Endothelial cell of umbilical vein (primary cell): ENCODE measurements around the gene CKS2. TPM values are rescaled to one million over a fixed set of nuclear protein-coding genes. Genes with fewer than 3 reads are reported as not detected.
A peak's percentile ranks its signal among the peaks of the same experiment; 100 is the strongest.

Experiments
- BruUV-seq: library from RNA; stranded (reverse); fragments of 400-500 nt; replicated peaks from 2 replicates; lab custom pipeline; 2021; lab: Mats Ljungman, UMichigan
- CTCF ChIA-PET: fragments of 300-600, 350-600 bp; sonication (Branson Sonifier 250); formaldehyde crosslinking; loops from one replicate; lab custom pipeline; 2021; ENCODE audit warnings: antibody characterized with exemption, inconsistent platforms; lab: Charles Lee
- POLR2A ChIA-PET: fragments of 300-600, 350-600 bp; sonication (Branson Sonifier 250); formaldehyde crosslinking; loops from one replicate; lab custom pipeline; 2021; ENCODE audit warnings: antibody characterized with exemption, inconsistent platforms; lab: Charles Lee
- DNase-seq: peaks from one replicate; pipeline ENCODE4 v3.0.0-alpha.2; 2011; ENCODE audit warnings: low read depth, low spot score
- FAIRE-seq: peaks from 2 replicates; lab custom pipeline; 2011; peaks lifted over from hg19 to GRCh38; lab: Jason Lieb, UNC
- H2AFZ ChIP-seq: 2 replicates; pipeline ENCODE4 v1.6.0; 2012; ENCODE audit warnings: low read depth, low read length, control low read depth, inconsistent platforms
- H3K27ac ChIP-seq: 2 replicates; pipeline ENCODE4 v1.5.1; 2011; ENCODE audit warnings: low read depth, mild to moderate bottlenecking, control low read depth, low read length, moderate library complexity; ENCODE audit not compliant: insufficient read depth
- H3K27me3 ChIP-seq, 2 experiments: 2 replicates each; pipeline versions ENCODE4 v1.6.0 to v1.6.1; 2011; ENCODE audit warnings: low read length in 2 of 2, mixed read lengths in 1 of 2; ENCODE audit not compliant: control insufficient read depth in 2 of 2, insufficient read depth in 2 of 2
- H3K36me3 ChIP-seq, 2 experiments: 2 replicates in 1 of 2; 3 replicates in 1 of 2; pipeline ENCODE4 v1.5.1; 2011; ENCODE audit warnings: low read length in 2 of 2, mild to moderate bottlenecking in 1 of 2, moderate library complexity in 1 of 2; ENCODE audit not compliant: control insufficient read depth in 2 of 2, insufficient read depth in 2 of 2; ENCODE audit errors: extremely low read depth in 1 of 2
- H3K4me1 ChIP-seq: 3 replicates; pipeline ENCODE4 v1.5.1; 2011; ENCODE audit warnings: mild to moderate bottlenecking, low read length; ENCODE audit not compliant: control insufficient read depth, insufficient read depth; ENCODE audit errors: extremely low read depth
- H3K4me2 ChIP-seq: 2 replicates; pipeline ENCODE4 v1.6.1; 2011; ENCODE audit warnings: low read length, control low read depth, mixed read lengths; ENCODE audit not compliant: insufficient read depth
- H3K4me3 ChIP-seq, 3 experiments: fragments of 200-600 bp in 1 of 3; sonication (generic), shearing (Covaris generic) in 1 of 3; replicated peaks in 1 of 3; 2 replicates each; pipeline ENCODE4 v1.5.1; 2011 to 2016; ENCODE audit warnings: control low read depth in 3 of 3, low read length in 3 of 3, mild to moderate bottlenecking in 2 of 3, inconsistent platforms in 1 of 3, low read depth in 1 of 3, moderate library complexity in 1 of 3; ENCODE audit not compliant: insufficient read depth in 1 of 3
- H3K79me2 ChIP-seq: 2 replicates; pipeline ENCODE4 v1.6.0; 2012; ENCODE audit warnings: low read length, inconsistent platforms; ENCODE audit not compliant: control insufficient read depth, insufficient read depth
- H3K9ac ChIP-seq: replicated peaks from 2 replicates; pipeline ENCODE3; 2011; ENCODE audit warnings: low read length, control low read depth; ENCODE audit not compliant: insufficient read depth; ENCODE audit errors: extremely low read depth
- H3K9me1 ChIP-seq: replicated peaks from 3 replicates; pipeline ENCODE4 v1.6.0; 2011; ENCODE audit warnings: mild to moderate bottlenecking, low read length; ENCODE audit not compliant: control insufficient read depth, insufficient read depth; ENCODE audit errors: extremely low read depth
- H3K9me3 ChIP-seq: replicated peaks from 2 replicates; pipeline ENCODE4 v1.5.1; 2012; ENCODE audit warnings: low read length, inconsistent platforms; ENCODE audit not compliant: control insufficient read depth, insufficient read depth
- H4K20me1 ChIP-seq: replicated peaks from 2 replicates; pipeline ENCODE3; 2011; ENCODE audit warnings: mild to moderate bottlenecking, low read length; ENCODE audit not compliant: control insufficient read depth, insufficient read depth; ENCODE audit errors: extremely low read depth
- CTCF ChIP-seq, 2 donors: IDR thresholded peaks; 1 replicate in 1 of 2; 2 replicates in 1 of 2; pipeline ENCODE4 v1.5.1; 2011; ENCODE audit warnings: low read length in 2 of 2, mild to moderate bottlenecking in 2 of 2, moderate library complexity in 2 of 2, control low read depth in 1 of 2, inconsistent platforms in 1 of 2, low read depth in 1 of 2; ENCODE audit not compliant: insufficient read depth in 1 of 2; ENCODE audit errors: extremely low read depth in 1 of 2
- EZH2 ChIP-seq: IDR thresholded peaks from 2 replicates; pipeline ENCODE4 v1.6.1; 2012; ENCODE audit warnings: borderline replicate concordance, low read depth, mild to moderate bottlenecking, moderate library complexity, low read length, inconsistent platforms; ENCODE audit not compliant: severe bottlenecking
- FOS ChIP-seq: IDR thresholded peaks from 2 replicates; pipeline ENCODE4 v1.6.1; 2011; ENCODE audit warnings: mild to moderate bottlenecking, low read length, moderate library complexity, borderline replicate concordance; ENCODE audit not compliant: insufficient read depth
- GATA2 ChIP-seq: IDR thresholded peaks from 2 replicates; pipeline ENCODE4 v1.7.0; 2011; ENCODE audit warnings: low read depth, mild to moderate bottlenecking, moderate library complexity, mixed read lengths, low read length; ENCODE audit not compliant: insufficient read length, insufficient read depth
- JUN ChIP-seq: IDR thresholded peaks from 2 replicates; pipeline ENCODE4 v1.6.1; 2011; ENCODE audit warnings: borderline replicate concordance, low read depth; ENCODE audit not compliant: insufficient read length, insufficient read depth
- MAX ChIP-seq: IDR thresholded peaks from 2 replicates; pipeline ENCODE4 v1.6.1; 2011; ENCODE audit not compliant: insufficient read depth, insufficient read length
- MYC ChIP-seq: IDR thresholded peaks from one replicate; pipeline ENCODE4 v1.6.1; 2011; ENCODE audit warnings: mild to moderate bottlenecking, low read depth, low read length
- POLR2A ChIP-seq: IDR thresholded peaks from 2 replicates; pipeline ENCODE4 v1.6.1; 2012; ENCODE audit warnings: low read depth, mild to moderate bottlenecking, control low read depth, low read length
- POLR2AphosphoS5 ChIP-seq: IDR thresholded peaks from 2 replicates; pipeline ENCODE4 v1.6.1; 2012; ENCODE audit warnings: low read depth, mild to moderate bottlenecking, control low read depth, low read length, moderate library complexity; ENCODE audit not compliant: insufficient read depth
- dilution Hi-C: fragments of 300-500 bp; cut with MboI; formaldehyde crosslinking; loops from one replicate; pipeline ENCODE4 v1.15.0; 2019; ENCODE audit warnings: low sequenced_read_pairs; ENCODE audit not compliant: extremely low pct_ligation_motif_present
- intact Hi-C: fragments of 100-400 bp; cut with micrococcal nuclease; formaldehyde crosslinking; loops from one replicate; pipeline ENCODE4 v1.10.0; 2022
- polyA plus RNA-seq, 4 experiments: library from polyadenylated mRNA; depleted of rRNA in 3 of 4; stranded (reverse) in 3 of 4; unstranded in 1 of 4; fragments of >200 nt; gene quantifications; 2 replicates each; pipeline versions ENCODE4 v1.2.1 to v1.2.3, GENCODE V29; 2011 to 2012; ENCODE audit warnings: missing spikeins in 1 of 4
- total RNA-seq: library from RNA; stranded (reverse); gene quantifications from 2 replicates; pipeline ENCODE4 v1.2.3, GENCODE V29; 2021

Gene CKS2
- total and polyA plus RNA-seq, 2 donors (not counting 3 experiments of a cell fraction or from before 2014, with no cell fraction given) = 153 to 269 TPM

- Histone ChIP-seq H2AFZ (peak overlapping the region; percentile 13), H3K4me3 (peak overlapping the region; percentile 58 to 94 (median 84)), H3K4me1 (peaks cover 27% of the 10 kb centered on the region), H3K27me3 (no peaks in the 10 kb centered on the region), H3K9me1 (no peaks in the 10 kb centered on the region), H3K9me3 (no peaks in the 10 kb centered on the region), H3K4me2 (peak overlapping the region; percentile 96), H3K36me3 (peaks cover 2 to 21% of the 10 kb centered on the region in 2 experiments), H4K20me1 (no peaks in the 10 kb centered on the region), H3K9ac (peak overlapping the region; percentile 99), H3K79me2 (peaks cover 63% of the 10 kb centered on the region), H3K27ac (peak overlapping the region; percentile 100)
- DNase-seq = no peak
- FAIRE-seq = no peak
- POLR2A ChIA-PET = interaction anchor here (0.6 to 1.0 kb wide), 4 partner anchors 8 to 232 kb away, joined by 3 to 4 read pairs (median 3); no protein-coding TSS in a partner anchor
- dilution Hi-C loops = no loop called here
- CTCF ChIA-PET = interaction anchor here (0.6 to 1.6 kb wide), 12 partner anchors 8 to 230 kb away, joined by 3 to 39 read pairs (median 4); no protein-coding TSS in a partner anchor
- intact Hi-C loops = loop anchor here (1.0 to 10.0 kb wide), 4 partner anchors 158 to 542 kb away; no protein-coding TSS in a partner anchor
- BruUV-seq = TSS peak; percentile 23
- TF ChIP-seq JUN (peak; percentile 21), CTCF (IDR thresholded peaks at IDR 0.05; ENCODE audit: extremely low read depth in 1 of 2, insufficient read depth in 1 of 2, low read depth in 1 of 2, low read length in 2 of 2) (no peak)
Observed at GRCh38 chr9:89319015-89319905, 8.3 kb downstream of the CKS2 start.

- ChIA-PET CTCF (interaction anchor here (0.8 to 1.3 kb wide), 3 partner anchors 13 to 225 kb away, joined by 3 to 5 read pairs (median 3); no protein-coding TSS in a partner anchor), POLR2A (no interaction called here)
- no peak for FAIRE-seq
- Histone ChIP-seq H3K9me1 (no peaks in the 10 kb centered on the region), H3K9me3 (no peaks in the 10 kb centered on the region), H4K20me1 (no peaks in the 10 kb centered on the region), H3K79me2 (peaks cover 35% of the 10 kb centered on the region), H3K4me3 (no peak overlapping the region), H3K4me2 (no peak overlapping the region), H3K9ac (no peak overlapping the region), H3K4me1 (peaks cover 8% of the 10 kb centered on the region), H3K27me3 (no peaks in the 10 kb centered on the region), H3K36me3 (no peaks in the 10 kb centered on the region), H2AFZ (no peak overlapping the region), H3K27ac (no peak overlapping the region)
- no peak for DNase-seq
- dilution Hi-C loops (no loop called here), intact Hi-C loops (no loop called here)
- BruUV-seq = no TSS peak
- TF ChIP-seq EZH2 = no peak
- no peak for TF ChIP-seq POLR2AphosphoS5
- no peak for TF ChIP-seq GATA2
- no peak for TF ChIP-seq CTCF (IDR thresholded peaks at IDR 0.05; ENCODE audit: extremely low read depth in 1 of 2, insufficient read depth in 1 of 2, low read depth in 1 of 2, low read length in 2 of 2)
- TF ChIP-seq JUN = no peak
- TF ChIP-seq POLR2A = no peak
- TF ChIP-seq MYC = no peak
- no peak for TF ChIP-seq MAX
- no peak for TF ChIP-seq FOS
Observed at GRCh38 chr9:89323390-89323789, 12.4 kb downstream of the CKS2 start.
